Peyer's patch (tissue), 4 donors: ENCODE measurements around the gene CLEC16A. TPM values are rescaled to one million over a fixed set of nuclear protein-coding genes. Genes with fewer than 3 reads are reported as not detected.
A peak's percentile ranks its signal among the peaks of the same experiment; 100 is the strongest.
"Not testable (repeated sequence)": the region's sequence is repeated elsewhere in the genome, so short reads cannot be mapped to it uniquely, and the experiment has no call there.

Source experiments
- DNase-seq, 3 donors: peaks; one replicate each; pipeline ENCODE4 v3.0.0-alpha.2; 2017 to 2019
- H3K27ac ChIP-seq, 4 donors: fragments of 200-600 bp; sonication (generic); one replicate each; pipeline ENCODE4 v1.5.1; 2016 to 2019
- H3K27me3 ChIP-seq, 2 donors: fragments of 200-600 bp; sonication (generic); one replicate each; pipeline ENCODE4 v1.5.1; 2019
- H3K36me3 ChIP-seq, 3 donors: fragments of 200-600 bp; sonication (generic); one replicate each; pipeline ENCODE4 v1.5.1; 2016 to 2019
- H3K4me1 ChIP-seq, 4 donors: fragments of 200-600 bp; sonication (generic); one replicate each; pipeline ENCODE4 v1.5.1; 2016 to 2019
- H3K4me3 ChIP-seq, 4 donors: fragments of 200-600 bp; sonication (generic); 1 replicate in 3 of 4; 2 replicates in 1 of 4; pipeline ENCODE4 v1.5.1; 2016 to 2019; ENCODE audit warnings: mild to moderate bottlenecking in 1 of 4
- H3K9me3 ChIP-seq, 4 donors: fragments of 200-600 bp; sonication (generic); one replicate each; pipeline ENCODE4 v1.5.1; 2016 to 2019; ENCODE audit warnings: mild to moderate bottlenecking in 1 of 4
- CTCF ChIP-seq, 6 experiments: fragments of 450-650 bp in 4 of 6; fragments of 200-600 bp in 2 of 6; sonication (generic) in 1 of 6; IDR thresholded peaks; one replicate each; pipeline ENCODE4 v1.5.1; 2017 to 2019; ENCODE audit warnings: antibody characterized with exemption in 6 of 6, mild to moderate bottlenecking in 3 of 6, moderate library complexity in 1 of 6
- POLR2A ChIP-seq, 2 donors: fragments of 450-650 bp; IDR thresholded peaks; one replicate each; pipeline ENCODE4 v1.5.1; 2017; ENCODE audit warnings: antibody characterized with exemption in 2 of 2, mild to moderate bottlenecking in 2 of 2, moderate library complexity in 2 of 2
- total RNA-seq, 4 donors: library from RNA; depleted of rRNA; stranded (reverse); fragments of >200 nt; gene quantifications; one replicate each; pipeline ENCODE4 v1.1.0, GENCODE V29; 2016

Gene CLEC16A
- total RNA-seq, 4 donors from 2014 or later = 37.8 to 139 (median 64.3) TPM

DNA sequence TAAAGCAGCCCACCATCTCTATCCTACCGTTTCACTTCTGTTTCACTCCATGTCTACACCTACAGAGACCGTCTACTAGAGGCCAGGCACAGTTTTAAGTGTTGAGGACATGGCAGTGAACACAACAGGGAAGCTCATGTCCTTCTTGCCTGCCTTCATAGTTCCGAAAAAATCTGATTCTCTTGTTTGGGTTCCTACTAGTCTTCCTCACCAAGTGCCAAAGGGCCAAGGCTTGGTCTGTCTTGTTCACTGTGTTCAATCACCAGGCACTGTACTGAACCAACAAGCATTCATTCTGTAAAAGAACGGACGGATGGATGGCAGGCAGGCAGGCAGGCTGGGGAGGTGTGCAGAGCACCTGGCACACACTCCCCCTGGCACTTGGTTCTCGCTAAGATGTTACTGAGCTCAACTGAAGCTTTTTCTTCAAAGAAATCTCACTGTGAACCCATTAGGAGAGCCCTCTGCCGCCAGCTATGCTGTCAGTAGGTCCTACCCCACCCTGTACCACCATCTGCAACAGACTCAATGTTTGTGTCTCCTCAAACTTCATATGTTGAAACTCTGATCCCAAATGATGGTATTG, 4.6 kb upstream of the CLEC16A start:
- peak overlapping the region in 2 of 4 donors; percentile 90 to 91 for H3K4me3 ChIP-seq
- H3K4me1 ChIP-seq = peaks cover 3 to 82% (median 34%) of the 10 kb centered on the region in 4 donors
- no peak for TF ChIP-seq POLR2A (IDR thresholded peaks at IDR 0.05)
- no peak for TF ChIP-seq CTCF (IDR thresholded peaks at IDR 0.05)
- no peak for DNase-seq
- H3K27ac ChIP-seq = peak overlapping the region in 3 of 4 donors; percentile 85 to 89 (median 87)
- H3K27me3 ChIP-seq = no peaks in the 10 kb centered on the region
- no peaks in the 10 kb centered on the region for H3K36me3 ChIP-seq
- H3K9me3 ChIP-seq = no peaks in the 10 kb centered on the region

DNA sequence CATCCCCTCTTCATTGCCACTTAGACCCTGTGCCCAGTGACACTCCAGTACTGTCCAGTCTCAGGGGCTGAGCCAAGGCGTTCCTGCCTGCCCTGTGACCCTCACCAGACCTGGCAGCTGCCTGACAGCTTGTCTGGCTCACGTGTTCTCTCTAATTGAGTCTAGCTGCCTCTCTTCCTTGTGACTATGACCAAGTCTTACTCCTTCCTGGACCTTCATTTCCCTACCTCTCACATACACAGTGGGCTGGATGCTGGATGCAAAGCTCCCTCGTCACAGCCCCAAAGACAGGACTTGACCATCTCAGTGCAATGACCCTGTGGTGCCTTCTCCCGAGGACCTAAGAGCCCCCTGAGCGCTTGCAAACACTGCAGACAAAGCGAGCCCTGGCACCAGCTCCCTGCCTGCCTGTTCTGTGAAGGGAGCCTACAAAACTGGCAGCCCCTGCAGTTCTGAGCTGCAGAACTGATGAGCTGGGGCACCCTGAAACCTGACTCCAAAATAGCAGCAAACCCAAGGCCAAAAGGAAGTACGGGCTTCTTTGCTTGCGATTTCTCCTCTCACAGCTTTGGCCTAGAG, 3.8 kb upstream of the CLEC16A start:
- H3K4me1 ChIP-seq = peaks cover 3 to 80% (median 38%) of the 10 kb centered on the region in 4 donors
- DNase-seq = peak in 1 of 3 donors; percentile 62

DNA sequence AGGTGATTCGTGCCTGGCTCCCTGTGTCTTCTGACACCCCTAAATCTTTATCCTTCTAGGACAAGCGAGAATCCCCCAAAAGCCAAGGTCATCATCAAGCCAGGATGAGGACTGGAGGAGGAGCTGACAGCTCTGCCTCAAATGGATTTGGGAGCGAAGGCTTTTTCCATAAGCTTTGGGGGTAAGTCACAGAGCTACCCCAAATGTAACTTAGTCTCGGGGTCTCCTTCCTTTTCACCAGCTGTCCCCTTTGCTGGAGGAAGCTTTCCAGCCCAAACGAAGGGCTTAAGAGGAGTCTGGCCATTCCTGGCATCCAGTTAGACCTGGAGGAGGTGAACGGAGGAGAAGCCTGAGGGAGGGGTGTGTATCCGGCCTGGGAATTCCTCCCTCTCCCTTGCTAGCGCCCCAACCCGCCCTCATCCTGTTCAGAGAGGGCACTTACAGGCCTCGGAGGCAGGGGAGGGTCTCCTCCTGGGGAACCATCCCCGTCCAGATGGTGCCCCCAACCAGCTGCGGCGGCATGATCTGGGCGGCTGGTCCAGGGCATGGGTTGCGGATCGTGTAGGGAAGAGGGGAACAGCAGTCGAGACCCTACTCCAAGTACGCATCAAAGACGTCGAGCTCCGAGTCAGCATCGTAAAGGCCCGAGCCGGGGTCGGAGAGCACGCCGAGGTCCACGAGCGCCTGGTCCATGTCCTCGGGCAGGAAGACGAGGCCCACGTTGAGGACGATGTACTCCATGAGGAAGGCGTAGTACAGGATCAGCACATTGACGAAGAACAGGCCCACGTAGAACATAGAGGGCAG, 3.0 kb upstream of the CLEC16A start:
- peak overlapping the region; percentile 79 to 89 (median 86) for H3K27ac ChIP-seq
- H3K36me3 ChIP-seq = no peaks in the 10 kb centered on the region
- TF ChIP-seq CTCF (IDR thresholded peaks at IDR 0.05) = no peak
- no peak for TF ChIP-seq POLR2A (IDR thresholded peaks at IDR 0.05)
- H3K27me3 ChIP-seq = no peaks in the 10 kb centered on the region
- H3K4me3 ChIP-seq = peak overlapping the region; percentile 90 to 93 (median 92)
- H3K4me1 ChIP-seq = peaks cover 3 to 80% (median 41%) of the 10 kb centered on the region in 4 donors
- no peaks in the 10 kb centered on the region for H3K9me3 ChIP-seq
- DNase-seq = peak in 1 of 3 donors; percentile 59

More for the DNA sequence above, 3.8 kb upstream of the CLEC16A start:
- no peaks in the 10 kb centered on the region for H3K27me3 ChIP-seq
- peak overlapping the region; percentile 79 to 89 (median 86) for H3K27ac ChIP-seq
- peak overlapping the region; percentile 90 to 93 (median 92) for H3K4me3 ChIP-seq
- no peak for TF ChIP-seq CTCF (IDR thresholded peaks at IDR 0.05)
- peak in 1 of 2 donors; percentile 32 for TF ChIP-seq POLR2A (IDR thresholded peaks at IDR 0.05)
- H3K9me3 ChIP-seq = no peaks in the 10 kb centered on the region
- no peaks in the 10 kb centered on the region for H3K36me3 ChIP-seq

DNA sequence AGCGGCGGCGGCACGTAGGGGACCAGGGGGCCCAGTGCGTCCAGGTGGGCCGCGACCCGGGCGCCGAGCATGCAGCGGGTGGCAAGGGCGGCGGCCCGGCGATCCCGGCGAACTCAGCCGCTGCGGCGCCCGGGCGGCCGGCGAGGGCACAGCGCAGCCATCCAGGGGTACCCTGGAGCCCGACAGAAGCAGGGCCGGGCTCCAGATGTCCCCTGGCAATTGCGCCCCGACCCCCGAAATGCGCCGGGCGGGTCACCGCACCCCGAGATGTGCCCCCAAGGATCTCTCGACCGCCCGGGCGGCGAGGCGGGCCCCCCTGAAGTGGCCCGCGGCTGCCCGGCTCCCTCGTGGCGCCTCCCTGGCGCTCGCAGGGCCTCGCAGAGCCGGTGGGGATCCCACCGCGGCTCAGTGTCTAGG, 2.4 kb upstream of the CLEC16A start:
- peak in 1 of 3 donors; percentile 60 for DNase-seq
- H3K27me3 ChIP-seq, H3K36me3 ChIP-seq, H3K9me3 ChIP-seq: not testable (repeated sequence)
- Histone ChIP-seq H3K4me3 (peak overlapping the region; percentile 90 to 93 (median 92)), H3K4me1 (peaks cover 3 to 77% (median 41%) of the 10 kb centered on the region in 4 donors), H3K27ac (peak overlapping the region; percentile 79 to 89 (median 86))

DNA sequence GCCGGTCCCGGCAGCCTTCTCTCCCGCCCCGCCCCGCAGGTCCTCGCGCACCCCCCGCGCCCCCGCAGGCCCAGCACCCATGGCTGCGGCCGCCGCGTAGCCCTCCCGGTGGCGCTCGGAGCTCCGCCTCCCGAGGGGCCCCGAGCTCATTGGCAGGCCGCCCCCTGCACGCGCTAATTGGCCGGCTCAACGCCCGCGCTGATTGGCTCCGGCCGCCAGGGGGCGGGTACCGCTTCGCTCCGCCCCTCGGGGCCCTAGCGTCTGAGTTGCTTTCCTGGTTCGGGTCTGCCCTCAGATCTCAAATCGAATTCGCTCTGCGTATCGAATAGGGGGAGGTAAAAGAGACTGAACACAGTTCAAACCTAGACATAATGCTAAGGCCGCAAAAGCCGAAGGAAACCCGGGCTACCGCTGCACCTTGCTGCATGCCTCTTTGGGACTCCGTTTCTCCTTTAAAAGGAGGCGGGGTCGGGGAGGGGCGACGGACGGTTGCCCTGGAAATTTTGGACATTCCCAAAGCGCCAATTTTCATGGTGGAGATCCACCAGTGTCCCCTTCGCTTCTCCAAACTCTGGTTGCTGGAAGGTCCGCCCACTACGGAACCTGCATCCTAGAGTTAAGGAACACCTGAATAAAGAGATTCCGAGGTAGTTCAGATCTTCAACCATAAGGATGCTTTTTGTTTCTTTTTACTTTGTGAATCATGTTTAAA, 1.9 kb upstream of the CLEC16A start, which contains the start of gene DEXI:
Gene DEXI (minus strand): TSS at position 117 of the 712 bp plus-strand sequence. CDS start 463 bp downstream, outside the sequence.
- H3K4me3 ChIP-seq = peak within 1 kb of the TSS; percentile 90 to 93 (median 92)
- H3K36me3 ChIP-seq = no peaks in the 10 kb centered on the region
- TF ChIP-seq POLR2A (IDR thresholded peaks at IDR 0.05) (peak; percentile 48 to 74), CTCF (IDR thresholded peaks at IDR 0.05) (peak; percentile 11 to 74 (median 33))
- H3K27ac ChIP-seq = peak within 1 kb of the TSS; percentile 79 to 89 (median 86)
- DNase-seq = peak; percentile 93 to 97 (median 97)
- H3K4me1 ChIP-seq = peaks cover 3 to 72% (median 35%) of the 10 kb centered on the region in 4 donors
- no peaks in the 10 kb centered on the region for H3K9me3 ChIP-seq
- no peaks in the 10 kb centered on the region for H3K27me3 ChIP-seq
